DOHH2 (cell line): ENCODE measurements around the gene TFDP1.

ENCODE experiments used
- H3F3A ChIP-seq: fragments of 200-600 bp; sonication (generic), shearing (Covaris generic); 2 replicates; pipeline ENCODE4 v1.6.0; 2016; ENCODE audit warnings: antibody characterized with exemption, mild to moderate bottlenecking; ENCODE audit not compliant: control insufficient read depth, insufficient read depth
- H3K27ac ChIP-seq: fragments of 200-600 bp; sonication (generic); 2 replicates; pipeline ENCODE4 v1.5.1; 2014; ENCODE audit warnings: low read depth, mild to moderate bottlenecking, low read length, moderate library complexity
- H3K27me3 ChIP-seq: fragments of 200-600 bp; sonication (generic); 2 replicates; pipeline ENCODE4 v1.6.1; 2014; ENCODE audit warnings: mild to moderate bottlenecking, low read length, mixed read lengths; ENCODE audit not compliant: control insufficient read depth
- H3K36me3 ChIP-seq: fragments of 200-600 bp; sonication (generic); 2 replicates; pipeline ENCODE4 v1.6.1; 2014; ENCODE audit warnings: mild to moderate bottlenecking, low read length, moderate library complexity, mixed read lengths; ENCODE audit not compliant: control insufficient read depth
- H3K4me1 ChIP-seq: fragments of 200-600 bp; sonication (generic); 2 replicates; pipeline ENCODE4 v1.6.1; 2014; ENCODE audit warnings: mild to moderate bottlenecking, low read length, mixed read lengths; ENCODE audit not compliant: control insufficient read depth
- H3K4me2 ChIP-seq: fragments of 200-600 bp; sonication (generic); 2 replicates; pipeline ENCODE4 v1.6.0; 2014; ENCODE audit warnings: mild to moderate bottlenecking, low read length, moderate library complexity
- H3K4me3 ChIP-seq: fragments of 200-600 bp; sonication (generic); 2 replicates; pipeline ENCODE4 v1.5.1; 2014; ENCODE audit warnings: mild to moderate bottlenecking, low read length, mixed read lengths
- H3K79me2 ChIP-seq: fragments of 200-600 bp; sonication (generic); 2 replicates; pipeline ENCODE4 v1.6.1; 2014; ENCODE audit warnings: mild to moderate bottlenecking, low read length, mixed read lengths; ENCODE audit not compliant: control insufficient read depth
- H3K9me2 ChIP-seq: fragments of 200-600 bp; sonication (generic); replicated peaks from 2 replicates; pipeline ENCODE4 v1.6.1; 2014; ENCODE audit warnings: mild to moderate bottlenecking, low read length, mixed read lengths; ENCODE audit not compliant: control insufficient read depth
- H3K9me3 ChIP-seq: fragments of 200-600 bp; sonication (generic); 2 replicates; pipeline ENCODE4 v1.6.1; 2014; ENCODE audit warnings: antibody characterized with exemption, low read length, mixed read lengths; ENCODE audit not compliant: control insufficient read depth, insufficient read depth
- H4K20me1 ChIP-seq: fragments of 200-600 bp; sonication (generic); 2 replicates; pipeline ENCODE4 v1.6.0; 2014; ENCODE audit warnings: low read depth, mild to moderate bottlenecking, antibody characterized with exemption, low read length, moderate library complexity; ENCODE audit not compliant: control insufficient read depth, insufficient read depth
- EZH2phosphoT487 ChIP-seq: fragments of 200-600 bp; sonication (generic); IDR thresholded peaks from 2 replicates; pipeline ENCODE4 v1.6.1; 2017; ENCODE audit warnings: borderline replicate concordance, mild to moderate bottlenecking, antibody characterized with exemption, low read length, moderate library complexity, mixed read lengths
- TF ChIP-seq, protein P1 (sequence below): fragments of 200-600 bp; sonication (generic); IDR thresholded peaks from one replicate; pipeline ENCODE4 v1.5.1; 2014; ENCODE audit warnings: antibody characterized with exemption, mild to moderate bottlenecking, low read depth, low read length; ENCODE audit not compliant: poor library complexity, severe bottlenecking

TFDP1 gene

DNA sequence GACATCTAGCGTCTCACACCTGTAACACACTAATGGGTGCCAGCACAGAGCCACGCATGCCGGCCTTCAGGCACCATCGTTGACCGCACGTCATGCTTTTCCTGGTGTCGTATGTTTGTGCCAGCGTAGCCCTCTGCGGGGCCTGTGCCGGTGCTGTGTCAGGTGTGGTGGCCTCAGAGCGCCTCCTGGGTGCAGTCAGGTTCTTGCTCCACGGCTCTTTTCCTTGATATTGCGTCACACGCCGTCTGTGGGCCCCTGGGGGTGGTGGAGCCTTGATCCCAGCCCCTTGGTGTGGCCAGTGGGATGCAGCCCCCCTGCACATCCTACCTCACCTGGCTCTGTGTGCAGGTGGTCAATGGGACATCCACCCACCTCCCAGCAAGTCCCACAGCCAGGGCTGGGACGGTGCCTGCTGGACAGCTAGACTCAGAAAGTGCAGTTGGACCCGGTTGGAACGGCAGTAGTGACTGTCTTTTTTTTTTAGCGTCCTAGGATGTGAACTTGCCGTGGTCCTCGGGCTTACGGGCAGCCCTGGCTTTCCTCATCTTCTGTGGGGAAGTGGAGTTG, 24.5 kb downstream of the TFDP1 start:
- Histone ChIP-seq H3K4me1 (no peaks in the 10 kb centered on the region), H3K9me3 (no peaks in the 10 kb centered on the region), H3K27ac (no peak overlapping the region), H3K4me3 (no peak overlapping the region), H3K27me3 (no peaks in the 10 kb centered on the region), H3K36me3 (peaks cover 99% of the 10 kb centered on the region), H3K9me2 (no peaks in the 10 kb centered on the region), H4K20me1 (peaks cover 27% of the 10 kb centered on the region), H3F3A (no peaks in the 10 kb centered on the region), H3K4me2 (no peak overlapping the region), H3K79me2 (peaks cover 100% of the 10 kb centered on the region)
- no peak for TF ChIP-seq EZH2phosphoT487
- TF ChIP-seq, protein P1, sequence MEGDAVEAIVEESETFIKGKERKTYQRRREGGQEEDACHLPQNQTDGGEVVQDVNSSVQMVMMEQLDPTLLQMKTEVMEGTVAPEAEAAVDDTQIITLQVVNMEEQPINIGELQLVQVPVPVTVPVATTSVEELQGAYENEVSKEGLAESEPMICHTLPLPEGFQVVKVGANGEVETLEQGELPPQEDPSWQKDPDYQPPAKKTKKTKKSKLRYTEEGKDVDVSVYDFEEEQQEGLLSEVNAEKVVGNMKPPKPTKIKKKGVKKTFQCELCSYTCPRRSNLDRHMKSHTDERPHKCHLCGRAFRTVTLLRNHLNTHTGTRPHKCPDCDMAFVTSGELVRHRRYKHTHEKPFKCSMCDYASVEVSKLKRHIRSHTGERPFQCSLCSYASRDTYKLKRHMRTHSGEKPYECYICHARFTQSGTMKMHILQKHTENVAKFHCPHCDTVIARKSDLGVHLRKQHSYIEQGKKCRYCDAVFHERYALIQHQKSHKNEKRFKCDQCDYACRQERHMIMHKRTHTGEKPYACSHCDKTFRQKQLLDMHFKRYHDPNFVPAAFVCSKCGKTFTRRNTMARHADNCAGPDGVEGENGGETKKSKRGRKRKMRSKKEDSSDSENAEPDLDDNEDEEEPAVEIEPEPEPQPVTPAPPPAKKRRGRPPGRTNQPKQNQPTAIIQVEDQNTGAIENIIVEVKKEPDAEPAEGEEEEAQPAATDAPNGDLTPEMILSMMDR, result no peak

DNA sequence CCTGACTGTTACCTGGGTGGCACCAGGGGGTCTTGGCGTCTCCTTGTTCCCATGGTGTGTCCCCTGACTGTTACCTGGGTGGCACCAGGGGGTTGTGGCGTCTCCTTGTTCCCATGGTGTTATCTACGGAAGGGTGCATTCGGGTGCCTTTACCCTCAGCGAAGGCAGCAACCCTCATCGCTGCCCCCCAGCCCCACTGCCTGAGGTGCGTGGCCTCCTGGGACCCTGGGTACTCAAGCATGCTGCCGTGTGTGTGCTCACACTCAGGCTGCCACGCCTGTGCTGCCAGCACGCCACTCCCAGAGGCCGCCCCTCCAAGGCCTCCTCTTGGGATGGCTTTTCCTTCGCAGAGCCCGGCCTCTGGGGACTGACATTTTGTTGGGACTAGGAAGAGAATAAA, 25.1 kb downstream of the TFDP1 start:
- Histone ChIP-seq H3K36me3 (peaks cover 99% of the 10 kb centered on the region), H3F3A (no peaks in the 10 kb centered on the region), H3K4me3 (no peak overlapping the region), H3K79me2 (peaks cover 100% of the 10 kb centered on the region), H3K4me2 (no peak overlapping the region), H3K27me3 (no peaks in the 10 kb centered on the region), H3K27ac (no peak overlapping the region), H4K20me1 (peaks cover 25% of the 10 kb centered on the region), H3K9me3 (no peaks in the 10 kb centered on the region), H3K4me1 (no peaks in the 10 kb centered on the region), H3K9me2 (no peaks in the 10 kb centered on the region)
- TF ChIP-seq EZH2phosphoT487, result no peak
- TF ChIP-seq, protein P1, result no peak

DNA sequence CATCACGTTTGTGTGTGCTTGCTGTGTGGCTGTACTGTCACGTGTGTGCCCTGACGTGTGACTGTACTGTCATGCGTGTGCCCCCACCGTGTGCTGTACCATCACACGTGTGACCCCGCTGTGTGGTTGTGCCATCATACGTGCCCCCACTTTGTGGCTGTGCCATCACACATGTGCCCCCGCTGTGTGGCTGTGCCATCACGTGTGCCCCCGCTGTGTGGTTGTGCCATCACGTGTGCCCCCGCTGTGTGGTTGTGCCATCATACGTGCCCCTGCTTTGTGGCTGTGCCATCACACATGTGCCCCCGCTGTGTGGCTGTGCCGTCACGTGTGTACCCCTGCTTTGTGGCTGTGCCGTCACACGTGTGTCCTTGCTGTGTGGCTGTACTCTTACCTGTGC, 25.7 kb downstream of the TFDP1 start:
- no peaks in the 10 kb centered on the region for H3K27me3 ChIP-seq
- H3K36me3 ChIP-seq, result peaks cover 99% of the 10 kb centered on the region
- no peak overlapping the region for H3K27ac ChIP-seq
- TF ChIP-seq EZH2phosphoT487, result no peak
- TF ChIP-seq, protein P1, result no peak
- H3F3A ChIP-seq, result no peaks in the 10 kb centered on the region
- H3K9me3 ChIP-seq, result no peaks in the 10 kb centered on the region
- H4K20me1 ChIP-seq, result peaks cover 28% of the 10 kb centered on the region
- H3K4me2 ChIP-seq, result no peak overlapping the region
- no peaks in the 10 kb centered on the region for H3K4me1 ChIP-seq
- H3K9me2 ChIP-seq, result no peaks in the 10 kb centered on the region
- peaks cover 100% of the 10 kb centered on the region for H3K79me2 ChIP-seq
- H3K4me3 ChIP-seq, result no peak overlapping the region
